Measurements from ENCODE around the gene RXYLT1. TPM values are rescaled to one million over a fixed set of nuclear protein-coding genes. Genes with fewer than 3 reads are reported as not detected.
"Not testable (repeated sequence)": the region's sequence is repeated elsewhere in the genome, so short reads cannot be mapped to it uniquely, and the experiment has no call there.

RXYLT1 gene, protein sequence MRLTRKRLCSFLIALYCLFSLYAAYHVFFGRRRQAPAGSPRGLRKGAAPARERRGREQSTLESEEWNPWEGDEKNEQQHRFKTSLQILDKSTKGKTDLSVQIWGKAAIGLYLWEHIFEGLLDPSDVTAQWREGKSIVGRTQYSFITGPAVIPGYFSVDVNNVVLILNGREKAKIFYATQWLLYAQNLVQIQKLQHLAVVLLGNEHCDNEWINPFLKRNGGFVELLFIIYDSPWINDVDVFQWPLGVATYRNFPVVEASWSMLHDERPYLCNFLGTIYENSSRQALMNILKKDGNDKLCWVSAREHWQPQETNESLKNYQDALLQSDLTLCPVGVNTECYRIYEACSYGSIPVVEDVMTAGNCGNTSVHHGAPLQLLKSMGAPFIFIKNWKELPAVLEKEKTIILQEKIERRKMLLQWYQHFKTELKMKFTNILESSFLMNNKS
- 10 to 100 TPM; 14.3 to 30.2 (median 18.6) TPM for polyA plus RNA-seq (ENCODE audit: low read depth in 6 of 6)

DNA sequence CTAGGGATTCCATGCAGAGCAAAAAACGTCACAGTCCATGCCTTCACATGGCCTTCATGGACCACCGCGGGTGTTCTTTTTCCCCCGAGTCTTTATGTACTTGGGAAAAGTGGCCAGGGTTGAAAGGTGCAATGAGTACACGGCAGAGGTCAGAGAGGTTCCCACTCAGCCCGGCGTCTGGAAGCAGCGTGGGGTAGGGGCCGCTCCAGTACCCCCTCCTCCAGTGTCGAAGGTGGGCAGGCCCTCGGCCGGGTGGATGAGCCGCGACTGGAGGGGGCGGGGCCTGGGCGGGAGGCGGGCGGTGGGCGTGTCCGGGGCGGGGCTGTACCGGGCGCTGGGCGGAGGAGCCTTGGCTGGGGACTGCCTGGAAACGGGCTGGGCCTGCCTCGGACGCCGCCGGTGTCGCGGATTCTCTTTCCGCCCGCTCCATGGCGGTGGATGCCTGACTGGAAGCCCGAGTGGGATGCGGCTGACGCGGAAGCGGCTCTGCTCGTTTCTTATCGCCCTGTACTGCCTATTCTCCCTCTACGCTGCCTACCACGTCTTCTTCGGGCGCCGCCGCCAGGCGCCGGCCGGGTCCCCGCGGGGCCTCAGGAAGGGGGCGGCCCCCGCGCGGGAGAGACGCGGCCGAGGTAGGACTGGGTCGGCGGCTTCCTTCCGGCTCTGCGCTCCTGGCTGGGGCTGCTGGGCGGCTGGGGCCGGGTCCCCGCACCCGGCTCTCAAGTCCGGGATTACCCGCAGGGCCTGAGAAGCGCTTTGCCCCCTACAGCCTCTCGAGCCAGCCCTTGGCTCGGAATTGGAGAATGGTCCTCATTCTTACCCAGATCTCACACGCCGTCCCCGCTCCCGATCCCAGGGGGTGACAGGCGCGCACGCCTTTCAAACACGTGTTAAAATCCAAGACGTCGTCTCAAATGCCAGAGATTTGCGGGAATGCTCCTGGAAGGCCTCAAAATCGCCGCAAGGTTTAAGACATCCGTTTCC, at the start of gene RXYLT1:
Gene RXYLT1 (plus strand): TSS at position 412 of the 984 bp plus-strand sequence. CDS start 52 bp downstream, at position 464.
- no peaks in the 10 kb centered on the region for H3K9me3 Mint-ChIP-seq
- ATAC-seq (ENCODE audit: low read depth in 2 of 2) = peak; percentile 88 to 89
- peaks cover 12 to 23% (median 13%) of the 10 kb centered on the region in 3 donors for H3K4me1 Mint-ChIP-seq
- H3K4me3 Mint-ChIP-seq = peak within 1 kb of the TSS; percentile 87 to 98 (median 97)
- peak within 1 kb of the TSS; percentile 93 to 97 (median 96) for H3K27ac Mint-ChIP-seq
- H3K27me3 Mint-ChIP-seq = peaks cover 0 to 4% (median 0%) of the 10 kb centered on the region in 3 donors
- DNase-seq = peak; percentile 82
- H3K36me3 Mint-ChIP-seq = peaks cover 12 to 18% of the 10 kb centered on the region in 2 donors

DNA sequence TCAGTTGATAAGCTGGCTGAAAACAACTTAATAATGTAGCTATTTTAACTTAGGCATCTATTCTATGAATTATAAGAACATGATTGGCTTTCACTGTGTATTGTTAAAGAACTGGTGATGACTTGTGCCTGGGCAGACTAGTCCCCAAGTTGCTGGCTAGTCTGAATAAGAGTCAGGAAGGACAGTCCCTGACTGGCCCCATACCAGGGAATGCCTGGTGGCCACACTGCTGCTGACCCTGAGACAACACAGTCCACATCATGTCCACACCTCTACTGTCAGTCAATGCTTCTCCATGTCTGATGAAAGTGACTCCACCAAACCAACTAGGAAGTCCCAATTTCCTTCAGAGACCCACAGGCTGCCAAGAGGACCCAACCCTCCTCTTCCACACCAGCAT, 46.9 kb upstream of the RXYLT1 start:
- not testable (repeated sequence) for H3K36me3 Mint-ChIP-seq; H3K4me1 Mint-ChIP-seq; H3K4me3 Mint-ChIP-seq; H3K9me3 Mint-ChIP-seq; ATAC-seq (ENCODE audit: low read depth in 2 of 2); H3K27ac Mint-ChIP-seq; DNase-seq; H3K27me3 Mint-ChIP-seq

DNA sequence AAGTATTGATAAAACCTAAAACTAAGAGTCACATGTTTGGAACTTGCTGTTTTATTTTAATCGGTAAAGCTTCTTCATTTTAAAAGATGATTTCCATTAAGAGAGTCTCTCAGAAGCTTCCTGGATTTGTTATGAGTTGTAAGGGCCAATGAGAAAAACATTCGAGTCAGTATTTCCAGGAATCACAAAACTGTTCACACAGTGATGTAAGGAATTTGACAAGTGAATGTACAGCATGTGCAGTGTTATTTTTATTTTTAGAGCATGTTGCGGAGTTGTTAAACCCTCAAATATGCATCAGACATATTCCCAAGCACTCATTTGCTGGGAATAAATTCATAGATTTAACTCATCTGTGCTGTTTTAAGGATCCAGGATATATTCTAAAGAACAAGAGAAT, 46.1 kb upstream of the RXYLT1 start:
- not testable (repeated sequence) for ATAC-seq (ENCODE audit: low read depth in 2 of 2); H3K4me3 Mint-ChIP-seq; H3K9me3 Mint-ChIP-seq; H3K4me1 Mint-ChIP-seq; DNase-seq; H3K36me3 Mint-ChIP-seq; H3K27me3 Mint-ChIP-seq; H3K27ac Mint-ChIP-seq

DNA sequence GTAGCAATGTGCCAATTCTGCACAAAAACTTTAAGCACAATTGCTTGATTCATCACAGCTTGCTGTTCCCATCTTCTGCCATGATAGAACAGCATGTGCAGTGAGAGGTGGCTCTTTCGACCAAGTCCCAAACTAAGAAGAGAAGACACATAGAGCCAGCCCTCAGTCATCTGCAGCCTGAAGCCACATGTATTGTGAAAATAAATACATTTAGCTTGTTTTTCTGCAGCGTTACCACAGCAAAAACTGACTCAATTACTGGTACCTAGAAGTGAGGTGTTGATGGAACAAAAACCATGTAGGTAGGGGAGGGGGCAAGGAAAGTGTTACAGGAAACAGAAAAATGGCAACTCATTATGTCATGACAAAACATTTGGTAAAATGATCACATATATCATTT, 39.2 kb upstream of the RXYLT1 start:
- H3K36me3 Mint-ChIP-seq; H3K9me3 Mint-ChIP-seq; ATAC-seq (ENCODE audit: low read depth in 2 of 2); H3K4me3 Mint-ChIP-seq; H3K27me3 Mint-ChIP-seq; DNase-seq; H3K4me1 Mint-ChIP-seq; H3K27ac Mint-ChIP-seq: not testable (repeated sequence)

DNA sequence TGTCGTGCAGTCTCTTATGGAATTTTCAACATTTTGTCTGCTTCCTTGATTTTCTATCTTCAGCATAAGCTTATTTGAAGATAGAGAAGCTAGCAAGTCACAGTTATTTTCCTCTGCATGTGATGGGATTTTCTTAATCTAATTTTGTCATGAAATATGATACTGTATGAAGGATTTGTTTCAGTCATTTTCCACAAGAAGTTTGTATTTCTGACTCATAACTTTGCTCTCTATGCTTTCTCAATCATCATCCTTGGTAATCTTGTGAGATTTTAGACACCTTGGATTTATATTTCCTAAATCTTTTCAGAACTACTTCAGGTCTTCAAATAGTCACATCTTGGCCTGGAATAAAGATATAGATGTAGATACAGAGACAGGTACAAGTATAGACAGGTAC, 38.3 kb upstream of the RXYLT1 start:
- not testable (repeated sequence) for H3K27me3 Mint-ChIP-seq; DNase-seq; H3K4me3 Mint-ChIP-seq; H3K27ac Mint-ChIP-seq; ATAC-seq (ENCODE audit: low read depth in 2 of 2); H3K4me1 Mint-ChIP-seq; H3K36me3 Mint-ChIP-seq; H3K9me3 Mint-ChIP-seq

DNA sequence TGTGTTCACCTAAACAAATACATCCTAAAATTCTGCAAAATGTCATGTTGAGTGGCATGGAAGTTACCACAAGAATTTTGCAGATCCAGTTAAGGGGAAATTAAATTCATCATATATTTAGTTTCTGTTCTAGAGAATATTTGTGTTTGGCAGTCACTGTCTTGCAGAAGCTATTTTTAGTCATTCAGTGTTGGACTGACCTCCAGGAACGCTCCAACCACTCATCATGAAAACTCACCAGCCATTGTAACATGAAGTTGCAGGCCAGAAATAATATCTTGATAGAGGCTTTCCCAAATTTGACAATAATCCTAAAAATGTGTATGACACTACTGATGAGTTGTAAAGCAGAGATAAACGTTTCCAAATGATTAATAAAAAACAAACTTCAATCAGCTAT, 35.6 kb upstream of the RXYLT1 start:
- H3K4me3 Mint-ChIP-seq = not testable (repeated sequence)

DNA sequence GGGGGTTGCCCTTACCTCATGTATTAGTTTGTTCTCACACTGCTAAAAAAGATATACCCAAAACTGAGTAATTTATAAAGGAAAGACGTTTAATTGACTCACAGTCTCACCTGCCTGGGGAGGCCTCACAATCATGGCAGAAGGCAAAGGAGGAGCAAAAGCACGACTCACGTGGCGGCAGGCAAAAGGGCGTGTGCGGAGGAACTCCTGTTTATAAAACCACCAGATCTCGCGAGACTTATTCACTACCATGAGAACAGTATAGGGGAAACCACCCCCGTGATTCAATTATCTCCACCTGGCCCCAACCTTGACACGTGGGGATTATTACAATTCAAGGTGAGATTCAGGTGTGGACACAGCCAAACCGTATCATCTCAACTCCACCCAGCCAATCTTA, 33.2 kb upstream of the RXYLT1 start:
- not testable (repeated sequence) for H3K9me3 Mint-ChIP-seq; ATAC-seq (ENCODE audit: low read depth in 2 of 2); H3K27me3 Mint-ChIP-seq; DNase-seq; H3K27ac Mint-ChIP-seq; H3K36me3 Mint-ChIP-seq; H3K4me1 Mint-ChIP-seq; H3K4me3 Mint-ChIP-seq

More for the DNA sequence above, 35.6 kb upstream of the RXYLT1 start:
- not testable (repeated sequence) for H3K4me1 Mint-ChIP-seq; H3K9me3 Mint-ChIP-seq; ATAC-seq (ENCODE audit: low read depth in 2 of 2); H3K36me3 Mint-ChIP-seq; H3K27me3 Mint-ChIP-seq; H3K27ac Mint-ChIP-seq; DNase-seq

DNA sequence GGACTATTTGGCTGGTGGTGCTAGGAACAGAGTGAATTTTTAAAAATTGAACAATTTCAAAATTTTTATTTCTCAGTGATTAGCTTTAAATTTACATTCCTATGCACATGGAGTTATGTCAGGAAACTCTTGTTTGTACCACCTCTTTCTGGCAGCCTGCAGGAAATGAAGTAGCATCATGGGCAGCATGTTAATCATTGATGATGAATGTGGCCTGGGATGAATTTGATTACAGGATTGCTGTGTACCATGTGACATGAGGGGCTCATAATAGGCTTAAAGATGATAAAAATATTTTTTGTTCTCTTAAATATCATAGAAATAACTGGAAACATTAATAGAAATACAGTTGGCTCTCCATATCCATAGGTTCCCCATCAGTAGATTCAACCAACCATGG, 32.6 kb upstream of the RXYLT1 start:
- DNase-seq; ATAC-seq (ENCODE audit: low read depth in 2 of 2); H3K4me3 Mint-ChIP-seq; H3K36me3 Mint-ChIP-seq; H3K9me3 Mint-ChIP-seq; H3K27ac Mint-ChIP-seq; H3K27me3 Mint-ChIP-seq; H3K4me1 Mint-ChIP-seq: not testable (repeated sequence)

DNA sequence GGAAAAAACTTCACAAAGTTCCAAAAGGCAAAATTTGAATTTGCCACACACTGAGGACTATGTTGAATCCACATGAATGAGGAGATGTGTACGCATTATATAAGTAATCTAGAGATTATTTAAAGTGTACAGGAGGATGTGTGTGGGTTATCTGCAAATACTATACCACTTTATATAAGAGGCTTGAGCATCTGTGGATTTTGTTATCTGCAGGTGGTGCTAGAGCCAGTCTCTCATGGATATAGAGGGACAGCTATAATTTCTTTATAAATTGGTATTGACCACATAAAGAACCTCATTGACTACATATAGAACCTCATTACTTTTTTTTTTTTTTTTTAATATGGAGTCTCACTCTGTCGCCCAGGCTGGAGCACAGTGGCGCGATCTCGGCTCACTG, 32.2 kb upstream of the RXYLT1 start:
- Mint-ChIP-seq H3K27ac (no peak overlapping the region), H3K4me3 (no peak overlapping the region), H3K27me3 (peaks cover 0 to 1% (median 0%) of the 10 kb centered on the region in 3 donors), H3K9me3 (no peaks in the 10 kb centered on the region), H3K36me3 (no peaks in the 10 kb centered on the region), H3K4me1 (peaks cover 0 to 2% (median 0%) of the 10 kb centered on the region in 3 donors)
- DNase-seq (no peak), ATAC-seq (ENCODE audit: low read depth in 2 of 2) (no peak)

DNA sequence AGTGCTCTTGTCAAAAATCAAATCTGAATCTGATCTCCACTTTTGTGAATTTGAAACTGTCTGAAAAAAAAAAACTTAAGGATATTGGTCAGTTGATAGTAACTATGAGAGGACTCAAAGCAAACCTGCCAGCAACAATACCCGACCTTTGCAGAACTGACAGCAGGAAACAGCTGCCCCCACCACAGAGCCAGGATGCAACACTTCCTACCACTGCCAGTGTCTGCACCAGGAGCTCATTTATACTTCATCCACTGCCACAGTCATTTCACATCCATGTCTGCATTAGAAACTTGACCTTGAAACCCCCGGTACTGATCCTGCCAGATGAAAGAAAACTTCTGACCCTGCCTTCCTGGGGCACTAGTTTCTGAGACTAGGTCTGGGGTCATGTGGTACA, 27.4 kb upstream of the RXYLT1 start:
- H3K9me3 Mint-ChIP-seq = no peaks in the 10 kb centered on the region
- ATAC-seq (ENCODE audit: low read depth in 2 of 2) (peak in 1 of 2 donors; percentile 23), DNase-seq (no peak)
- H3K27me3 Mint-ChIP-seq = peaks cover 0 to 8% (median 8%) of the 10 kb centered on the region in 3 donors
- H3K4me1 Mint-ChIP-seq = peaks cover 0 to 2% (median 0%) of the 10 kb centered on the region in 3 donors
- no peak overlapping the region for H3K4me3 Mint-ChIP-seq
- no peaks in the 10 kb centered on the region for H3K36me3 Mint-ChIP-seq
- no peak overlapping the region for H3K27ac Mint-ChIP-seq

DNA sequence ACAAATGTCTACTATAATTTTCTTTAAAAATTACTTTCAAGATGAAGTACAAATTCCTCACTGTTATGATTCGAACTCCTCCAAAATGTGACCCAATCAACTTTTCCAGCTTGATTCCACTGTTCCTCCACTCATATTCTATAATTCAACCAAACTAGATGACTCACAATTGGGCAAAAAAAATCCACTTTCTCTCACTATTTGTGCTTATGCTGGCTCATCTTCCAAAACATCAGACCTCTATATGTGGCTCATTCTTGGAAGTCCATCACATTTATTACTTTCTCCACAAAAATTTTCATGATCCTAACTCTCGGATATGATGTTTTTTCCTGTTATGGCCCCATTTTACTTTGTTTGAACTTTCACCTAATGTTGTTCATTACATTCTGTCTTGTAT, 26.9 kb upstream of the RXYLT1 start:
- H3K27ac Mint-ChIP-seq = no peak overlapping the region
- H3K36me3 Mint-ChIP-seq = no peaks in the 10 kb centered on the region
- H3K4me1 Mint-ChIP-seq = peaks cover 0 to 2% (median 0%) of the 10 kb centered on the region in 3 donors
- no peak for ATAC-seq (ENCODE audit: low read depth in 2 of 2)
- H3K4me3 Mint-ChIP-seq = no peak overlapping the region
- H3K9me3 Mint-ChIP-seq = no peaks in the 10 kb centered on the region
- peaks cover 0 to 10% (median 8%) of the 10 kb centered on the region in 3 donors for H3K27me3 Mint-ChIP-seq
- DNase-seq = no peak

DNA sequence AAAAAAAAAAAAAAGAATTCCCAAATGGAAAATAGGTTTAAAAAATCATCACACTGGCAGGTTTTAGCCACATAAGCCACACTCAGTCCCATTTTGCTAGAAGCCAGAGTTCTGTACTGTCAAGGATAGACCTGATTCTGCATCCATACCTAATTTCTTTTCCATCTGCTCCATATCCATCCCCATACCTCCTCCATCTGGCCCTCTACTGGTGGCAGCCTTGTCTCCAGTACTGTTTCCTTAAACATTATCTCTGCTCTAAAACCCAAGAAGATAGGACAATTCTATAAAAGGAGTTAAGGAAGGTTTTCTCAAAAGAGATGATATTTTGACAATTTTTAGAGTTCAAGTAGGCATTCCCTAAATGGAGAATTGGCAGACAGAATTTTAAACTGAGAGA, 26.0 kb upstream of the RXYLT1 start:
- Mint-ChIP-seq H3K36me3 (no peaks in the 10 kb centered on the region), H3K4me3 (no peak overlapping the region), H3K27ac (no peak overlapping the region), H3K9me3 (no peaks in the 10 kb centered on the region), H3K27me3 (peaks cover 0 to 16% (median 8%) of the 10 kb centered on the region in 3 donors), H3K4me1 (peaks cover 0 to 2% (median 0%) of the 10 kb centered on the region in 3 donors)
- DNase-seq = no peak
- no peak for ATAC-seq (ENCODE audit: low read depth in 2 of 2)

DNA sequence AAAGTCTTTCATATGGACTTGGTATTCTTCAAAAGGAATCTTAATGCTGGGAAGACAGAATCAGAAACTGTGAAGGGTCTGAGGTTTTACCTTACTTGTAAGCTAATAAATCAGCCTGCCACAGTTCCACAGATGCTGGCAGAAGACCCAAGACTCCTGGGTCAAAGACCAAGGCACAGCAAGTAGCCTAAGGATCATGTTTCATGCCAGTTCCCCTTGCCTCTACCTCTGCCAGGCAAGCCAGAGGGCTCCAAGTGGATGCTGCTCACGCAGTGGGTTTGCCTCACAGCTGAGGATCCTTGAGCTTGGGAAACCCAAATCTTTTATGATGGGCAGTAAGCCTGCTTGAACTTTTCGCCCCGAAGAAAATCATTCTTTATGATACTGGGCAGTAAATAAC, 15.2 kb upstream of the RXYLT1 start:
- no peaks in the 10 kb centered on the region for H3K4me1 Mint-ChIP-seq
- ATAC-seq (ENCODE audit: low read depth in 2 of 2) = no peak
- no peak overlapping the region for H3K27ac Mint-ChIP-seq
- peaks cover 0 to 11% (median 4%) of the 10 kb centered on the region in 3 donors for H3K27me3 Mint-ChIP-seq
- no peak overlapping the region for H3K4me3 Mint-ChIP-seq
- H3K36me3 Mint-ChIP-seq = peaks cover 0 to 7% of the 10 kb centered on the region in 2 donors
- H3K9me3 Mint-ChIP-seq = peaks cover 0 to 16% (median 5%) of the 10 kb centered on the region in 7 donors
- DNase-seq = no peak

Data from naive B cell (primary cell).